Cardiac fibroblast (primary cell): ENCODE data around the gene ZNF488.

ENCODE experiments used
- DNase-seq, 2 donors: peaks; one replicate each; pipeline versions ENCODE4 v3.0.0 to v3.0.0-alpha.2; 2010; ENCODE audit warnings: low read depth in 2 of 2
- H3K4me3 ChIP-seq, 2 donors: replicated peaks in 1 of 2; 1 replicate in 1 of 2; 2 replicates in 1 of 2; pipeline ENCODE4 v1.5.1; 2011; ENCODE audit warnings: low read depth in 2 of 2, low read length in 2 of 2, mild to moderate bottlenecking in 2 of 2, moderate library complexity in 1 of 2
- CTCF ChIP-seq: IDR thresholded peaks from one replicate; pipeline ENCODE4 v1.5.1; 2011; ENCODE audit warnings: low read depth, mild to moderate bottlenecking, low read length, inconsistent platforms

The ZNF488 gene

GRCh38 chr10:47365431-47366180 lies 18.5 kb downstream of the ZNF488 start:
- TF ChIP-seq CTCF, result no peak
- H3K4me3 ChIP-seq, result no peak overlapping the region
- no peak for DNase-seq

- H3K4me3 ChIP-seq, result no peak overlapping the region
- no peak for TF ChIP-seq CTCF
- no peak for DNase-seq
Measured at GRCh38 chr10:47364911-47365310, 19.2 kb downstream of the ZNF488 start.

GRCh38 chr10:47364366-47364765 lies 19.7 kb downstream of the ZNF488 start:
- no peak for DNase-seq
- no peak overlapping the region for H3K4me3 ChIP-seq
- TF ChIP-seq CTCF, result no peak

GRCh38 chr10:47363781-47364180 lies 20.3 kb downstream of the ZNF488 start:
- TF ChIP-seq CTCF, result no peak
- no peak for DNase-seq
- no peak overlapping the region for H3K4me3 ChIP-seq

- no peak for TF ChIP-seq CTCF
- no peak for DNase-seq
- no peak overlapping the region for H3K4me3 ChIP-seq
Measured at GRCh38 chr10:47362199-47362598, 21.9 kb downstream of the ZNF488 start.

GRCh38 chr10:47361293-47361692 lies 22.8 kb downstream of the ZNF488 start:
- peak; percentile 91 for TF ChIP-seq CTCF
- peak; percentile 37 to 41 for DNase-seq
- H3K4me3 ChIP-seq, result no peak overlapping the region
